Stimulated activated naive B cell treated with anti-CD40 and anti-IgM and Interleukin-4, amounts not matched to agents 10 μg/mL and 1 μg/mL and 100 μg/mL, for 72 hours (primary cell): ENCODE results near the gene PABPN1.

ENCODE experiments used
- ATAC-seq, 2 donors: fragments of 150-1000 bp; cut with Tn5 transposase; replicated peaks; 2 replicates each; pipeline ENCODE4 v1.10.0; 2021; ENCODE audit warnings: moderate library complexity in 1 of 2
- DNase-seq: peaks from one replicate; pipeline ENCODE4 v3.0.0; 2021
- H3K27ac Mint-ChIP-seq: one replicate; pipeline ENCODE4 v1.8.0; 2022; ENCODE audit warnings: mild to moderate bottlenecking, mixed read lengths
- H3K27me3 Mint-ChIP-seq, 2 donors: one replicate each; pipeline ENCODE4 v1.8.0; 2022; ENCODE audit warnings: mixed read lengths in 2 of 2
- H3K36me3 Mint-ChIP-seq, 2 donors: one replicate each; pipeline ENCODE4 v1.8.0; 2022; ENCODE audit warnings: mixed read lengths in 2 of 2, mild to moderate bottlenecking in 1 of 2
- H3K4me1 Mint-ChIP-seq, 2 donors: one replicate each; pipeline ENCODE4 v1.8.0; 2022; ENCODE audit warnings: mixed read lengths in 2 of 2, mild to moderate bottlenecking in 1 of 2
- H3K4me3 Mint-ChIP-seq, 2 donors: one replicate each; pipeline ENCODE4 v1.8.0; 2022; ENCODE audit warnings: mild to moderate bottlenecking in 2 of 2, mixed read lengths in 2 of 2, moderate library complexity in 1 of 2
- H3K9me3 Mint-ChIP-seq, 2 donors: one replicate each; pipeline ENCODE4 v1.8.0; 2022; ENCODE audit warnings: mixed read lengths in 2 of 2, mild to moderate bottlenecking in 1 of 2

PABPN1 gene

DNA sequence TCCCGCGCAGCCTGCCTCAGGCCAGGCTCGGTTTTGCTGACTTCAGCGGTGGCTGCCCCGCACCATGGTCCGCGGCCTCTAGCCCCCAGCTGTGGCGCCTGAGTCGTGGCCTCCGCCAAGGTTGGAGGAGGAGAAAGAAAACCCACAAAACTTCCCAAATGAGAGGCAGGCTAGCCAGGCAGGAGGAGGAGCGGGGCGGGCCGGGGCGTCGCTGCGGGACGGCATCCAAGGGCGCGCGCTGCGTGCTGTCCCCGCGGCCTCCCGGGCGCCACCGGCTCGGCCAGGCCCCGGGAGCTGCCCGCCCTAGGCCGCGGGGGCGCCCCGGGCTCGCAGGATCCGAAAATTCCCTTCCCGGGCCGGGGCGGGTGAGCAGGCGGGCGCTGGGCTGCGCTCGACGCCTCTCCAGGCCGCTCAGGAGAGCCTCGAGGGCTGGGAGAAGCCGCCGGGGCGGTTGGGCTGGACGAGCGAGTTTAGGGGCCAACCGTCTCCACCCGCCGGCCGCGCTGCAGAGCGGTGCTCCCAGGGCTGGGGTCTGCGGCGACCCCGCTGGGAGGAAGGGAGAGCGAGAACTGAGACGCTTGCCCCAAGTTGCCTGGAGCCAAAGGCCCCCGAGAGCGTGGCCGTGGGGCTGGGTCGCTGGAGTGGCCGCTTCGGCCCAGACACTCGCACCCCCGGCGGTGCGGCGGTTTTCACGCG, 43.9 kb downstream of the PABPN1 start, which contains the start of gene EFS:
Gene EFS (minus strand): TSS at position 137 of the 696 bp plus-strand sequence. CDS start 147 bp downstream, outside the sequence.
- H3K27me3 Mint-ChIP-seq = peaks cover 35 to 62% of the 10 kb centered on the region in 2 donors
- H3K36me3 Mint-ChIP-seq = no peaks in the 10 kb centered on the region
- H3K4me3 Mint-ChIP-seq = no peak within 1 kb of the TSS
- ATAC-seq (no peak), DNase-seq (no peak)
- no peak within 1 kb of the TSS for H3K27ac Mint-ChIP-seq
- H3K4me1 Mint-ChIP-seq = peaks cover 0 to 1% of the 10 kb centered on the region in 2 donors
- H3K9me3 Mint-ChIP-seq = no peaks in the 10 kb centered on the region

DNA sequence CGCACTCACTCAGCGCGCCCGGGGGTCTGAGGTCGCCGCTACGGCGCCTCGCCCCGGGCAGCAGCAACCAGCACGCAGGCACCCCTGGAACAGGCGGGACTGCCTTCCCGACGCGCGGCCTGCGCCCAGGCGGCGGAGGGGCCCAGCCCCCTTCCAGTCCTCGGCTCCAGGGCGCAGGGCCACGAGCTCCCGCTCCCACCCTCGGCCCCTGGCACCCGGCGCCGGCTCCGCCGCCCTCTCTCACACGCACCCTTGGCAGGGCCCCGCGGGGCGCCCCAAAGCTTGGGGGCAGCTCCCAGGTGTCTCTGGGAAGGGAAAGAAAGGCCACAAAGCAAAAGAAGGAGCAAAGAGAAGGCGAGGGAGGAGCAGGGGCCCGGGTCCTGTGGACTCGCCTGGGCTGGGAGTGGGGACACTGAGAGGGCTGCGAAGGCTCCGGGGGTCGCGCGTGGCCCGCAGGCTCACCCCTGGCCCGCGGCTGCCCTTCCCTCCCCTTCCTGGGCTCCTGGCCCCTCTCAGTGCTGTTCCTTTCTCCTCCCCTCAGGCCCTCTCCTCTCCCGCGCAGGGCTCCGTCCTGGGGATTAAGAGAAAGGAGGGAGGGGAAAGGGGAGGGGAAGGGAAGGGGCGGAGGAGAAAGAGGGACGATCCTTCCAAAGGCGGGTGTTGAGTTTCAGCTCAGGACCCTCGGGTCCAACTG, 44.6 kb downstream of the PABPN1 start:
- Mint-ChIP-seq H3K27ac (no peak overlapping the region), H3K9me3 (no peaks in the 10 kb centered on the region), H3K27me3 (peaks cover 33 to 64% of the 10 kb centered on the region in 2 donors), H3K4me1 (peaks cover 0 to 1% of the 10 kb centered on the region in 2 donors), H3K4me3 (no peak overlapping the region), H3K36me3 (no peaks in the 10 kb centered on the region)
- DNase-seq (no peak), ATAC-seq (no peak)

DNA sequence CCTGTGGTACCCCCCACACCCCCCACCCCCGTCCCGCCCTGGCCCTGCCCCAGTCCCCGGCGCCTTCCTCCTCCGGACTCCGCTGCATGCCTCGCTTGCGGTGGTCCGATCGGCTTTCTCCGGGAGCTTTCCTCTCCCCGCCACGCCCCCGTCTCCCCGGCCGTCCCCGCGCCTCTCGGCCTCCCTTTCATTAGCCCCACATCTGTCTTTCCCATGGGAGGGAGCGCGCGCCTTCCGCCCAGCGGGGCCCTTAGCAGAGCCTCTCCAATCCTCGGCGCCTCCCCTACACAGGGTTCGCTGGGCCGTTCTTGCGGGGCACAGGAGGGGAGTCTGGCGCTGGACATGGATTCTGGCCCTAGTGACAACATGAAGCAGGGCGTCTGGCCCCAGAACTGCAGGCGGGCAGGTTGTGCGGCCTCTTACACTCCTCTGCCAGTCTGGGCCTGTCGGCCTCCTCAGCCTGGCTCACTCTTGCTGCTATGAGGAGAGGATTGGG, 45.2 kb downstream of the PABPN1 start:
- Mint-ChIP-seq H3K27me3 (peaks cover 36 to 70% of the 10 kb centered on the region in 2 donors), H3K9me3 (no peaks in the 10 kb centered on the region), H3K4me1 (peaks cover 0 to 1% of the 10 kb centered on the region in 2 donors), H3K27ac (no peak overlapping the region), H3K36me3 (no peaks in the 10 kb centered on the region), H3K4me3 (no peak overlapping the region)
- DNase-seq (no peak), ATAC-seq (no peak)

DNA sequence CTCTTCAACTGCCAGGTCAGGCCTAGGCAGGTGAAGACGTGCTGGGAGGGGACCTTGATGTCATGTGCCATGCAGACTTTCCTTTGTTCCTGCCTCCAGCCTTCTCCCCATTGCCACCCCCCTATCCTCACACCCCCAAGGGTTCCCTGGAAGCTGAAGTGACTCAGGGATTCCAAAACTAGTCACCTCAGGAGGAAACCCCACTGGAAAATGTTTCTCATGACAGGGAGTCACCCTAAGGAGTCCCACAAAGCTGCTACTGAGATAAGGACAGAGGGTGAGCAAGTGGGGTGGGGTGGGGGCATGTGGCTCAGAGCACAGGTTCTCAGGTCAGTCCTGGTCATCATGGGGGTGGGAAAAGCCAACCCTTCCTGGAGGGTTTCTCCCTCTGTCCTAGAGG, 49.0 kb downstream of the PABPN1 start:
- Mint-ChIP-seq H3K27ac (no peak overlapping the region), H3K36me3 (no peaks in the 10 kb centered on the region), H3K4me1 (peaks cover 0 to 3% of the 10 kb centered on the region in 2 donors), H3K9me3 (no peaks in the 10 kb centered on the region), H3K27me3 (peaks cover 27 to 41% of the 10 kb centered on the region in 2 donors), H3K4me3 (no peak overlapping the region)
- no peak for ATAC-seq
- no peak for DNase-seq

DNA sequence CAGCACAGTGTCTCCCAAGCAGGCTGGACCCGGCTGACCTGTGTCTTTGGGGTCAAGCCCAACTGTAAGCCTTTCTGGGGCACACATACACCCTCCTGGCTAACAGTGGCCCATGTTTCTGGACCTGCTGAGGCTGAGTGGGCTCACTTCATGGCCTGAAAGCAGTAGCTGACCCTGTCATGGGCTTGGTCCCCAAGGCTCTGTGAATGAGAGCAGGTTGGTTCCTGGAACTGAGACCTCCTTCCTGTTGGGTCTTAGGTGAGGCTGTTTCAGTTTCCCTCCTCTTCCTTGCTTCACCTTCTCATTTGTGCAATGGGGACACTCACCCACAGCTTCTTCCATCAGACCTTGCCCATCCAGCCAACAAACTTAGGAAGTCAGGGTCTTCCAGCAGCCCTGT, 50.6 kb downstream of the PABPN1 start:
- Mint-ChIP-seq H3K27ac (no peak overlapping the region), H3K9me3 (no peaks in the 10 kb centered on the region), H3K27me3 (peaks cover 21 to 34% of the 10 kb centered on the region in 2 donors), H3K4me1 (peaks cover 0 to 2% of the 10 kb centered on the region in 2 donors), H3K36me3 (no peaks in the 10 kb centered on the region), H3K4me3 (no peak overlapping the region)
- DNase-seq (no peak), ATAC-seq (no peak)

DNA sequence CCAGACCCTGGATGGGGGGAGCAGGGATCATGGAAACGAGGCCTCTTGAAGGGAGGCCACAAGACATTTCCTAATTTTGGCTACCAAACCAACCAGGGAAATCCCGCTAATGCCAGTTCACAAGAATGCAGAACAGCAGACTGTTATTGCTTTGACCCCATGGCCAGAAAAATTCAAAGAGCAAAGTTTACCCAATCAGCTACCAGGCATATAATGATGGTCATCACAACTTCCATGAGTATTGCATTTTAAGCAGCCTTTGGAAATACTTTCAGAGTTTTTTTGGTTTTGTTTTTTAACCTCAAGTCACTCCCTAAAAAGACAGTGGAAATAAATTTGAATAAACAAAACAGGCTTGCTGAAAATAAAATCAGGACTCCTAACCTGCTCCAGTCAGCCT, 51.3 kb downstream of the PABPN1 start, which contains the start of gene IL25:
Gene IL25 (plus strand): TSS at position 301 of the 400 bp plus-strand sequence.
- Mint-ChIP-seq H3K4me1 (peaks cover 0 to 4% of the 10 kb centered on the region in 2 donors), H3K9me3 (no peaks in the 10 kb centered on the region), H3K36me3 (no peaks in the 10 kb centered on the region), H3K27me3 (peaks cover 19 to 32% of the 10 kb centered on the region in 2 donors), H3K4me3 (no peak within 1 kb of the TSS), H3K27ac (no peak within 1 kb of the TSS)
- ATAC-seq = no peak
- DNase-seq = no peak

DNA sequence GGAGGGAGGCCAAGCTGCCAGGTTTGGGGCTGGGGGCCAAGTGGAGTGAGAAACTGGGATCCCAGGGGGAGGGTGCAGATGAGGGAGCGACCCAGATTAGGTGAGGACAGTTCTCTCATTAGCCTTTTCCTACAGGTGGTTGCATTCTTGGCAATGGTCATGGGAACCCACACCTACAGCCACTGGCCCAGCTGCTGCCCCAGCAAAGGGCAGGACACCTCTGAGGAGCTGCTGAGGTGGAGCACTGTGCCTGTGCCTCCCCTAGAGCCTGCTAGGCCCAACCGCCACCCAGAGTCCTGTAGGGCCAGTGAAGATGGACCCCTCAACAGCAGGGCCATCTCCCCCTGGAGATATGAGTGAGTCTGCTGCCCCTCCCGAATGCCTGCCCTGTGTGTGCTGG, 51.8 kb downstream of the PABPN1 start:
- peaks cover 16 to 29% of the 10 kb centered on the region in 2 donors for H3K27me3 Mint-ChIP-seq
- ATAC-seq (no peak), DNase-seq (no peak)
- no peak overlapping the region for H3K4me3 Mint-ChIP-seq
- H3K36me3 Mint-ChIP-seq = no peaks in the 10 kb centered on the region
- no peak overlapping the region for H3K27ac Mint-ChIP-seq
- no peaks in the 10 kb centered on the region for H3K9me3 Mint-ChIP-seq
- H3K4me1 Mint-ChIP-seq = peaks cover 0 to 4% of the 10 kb centered on the region in 2 donors
